SK-N-SH treated with all-trans-retinoic acid at 6 μM for 48 hours (cell line): ENCODE results near the gene PIP4K2C.

Experiments
- ATAC-seq: fragments of 200-7000 bp; cut with Tn5 transposase; 3 replicates; pipeline ENCODE4 v1.9.1; 2020; ENCODE audit warnings: mild to moderate bottlenecking, moderate library complexity
- ARNTL ChIP-seq: fragments of 450-650 bp; formaldehyde crosslinking; IDR thresholded peaks from 2 replicates; pipeline ENCODE4 v1.5.0; 2020; ENCODE audit warnings: low read depth, mild to moderate bottlenecking, moderate library complexity, borderline replicate concordance
- CSDC2 ChIP-seq: fragments of 250-450 bp; sonication (Bioruptor Pico); IDR thresholded peaks from 2 replicates; pipeline ENCODE4 v1.5.0; 2020; ENCODE audit warnings: mild to moderate bottlenecking, moderate library complexity
- ESRRG ChIP-seq: fragments of 250-450 bp; sonication (Bioruptor Pico); IDR thresholded peaks from 2 replicates; pipeline ENCODE4 v1.6.1; 2021; ENCODE audit warnings: mild to moderate bottlenecking
- GLIS3 ChIP-seq: fragments of 250-450 bp; sonication (Bioruptor Pico); IDR thresholded peaks from 2 replicates; pipeline ENCODE4 v1.5.0; 2020; ENCODE audit warnings: mild to moderate bottlenecking, moderate library complexity
- ISL1 ChIP-seq: fragments of 250-450 bp; sonication (Bioruptor Pico); IDR thresholded peaks from 2 replicates; pipeline ENCODE4 v2.1.2; 2022; ENCODE audit warnings: mild to moderate bottlenecking, moderate library complexity
- OSR1 ChIP-seq: fragments of 250-450 bp; sonication (Bioruptor Pico); IDR thresholded peaks from 2 replicates; pipeline ENCODE4 v1.8.0; 2022; ENCODE audit warnings: moderate library complexity, mild to moderate bottlenecking, inconsistent platforms
- PATZ1 ChIP-seq: fragments of 250-450 bp; sonication (Bioruptor Pico); IDR thresholded peaks from 2 replicates; pipeline ENCODE4 v1.8.0; 2020; ENCODE audit warnings: mild to moderate bottlenecking, moderate library complexity, borderline replicate concordance
- PPARA ChIP-seq: fragments of 250-450 bp; sonication (Bioruptor Pico); IDR thresholded peaks from 2 replicates; pipeline ENCODE4 v1.5.0; 2020; ENCODE audit warnings: mild to moderate bottlenecking, borderline replicate concordance
- RARB ChIP-seq: fragments of 250-450 bp; sonication (Bioruptor Pico); IDR thresholded peaks from 2 replicates; pipeline ENCODE4 v1.8.0; 2021; ENCODE audit warnings: mild to moderate bottlenecking, moderate library complexity
- TCF4 ChIP-seq: fragments of 250-450 bp; sonication (Bioruptor Pico); IDR thresholded peaks from 2 replicates; pipeline ENCODE4 v1.8.0; 2021; ENCODE audit warnings: mild to moderate bottlenecking, moderate library complexity, borderline replicate concordance
- TOX ChIP-seq: fragments of 250-450 bp; sonication (Bioruptor Pico); IDR thresholded peaks from 2 replicates; pipeline ENCODE4 v1.8.0; 2021; ENCODE audit warnings: mild to moderate bottlenecking, moderate library complexity, borderline replicate concordance
- ZFP3 ChIP-seq: fragments of 250-450 bp; sonication (Bioruptor Pico); IDR thresholded peaks from 2 replicates; pipeline ENCODE4 v1.5.0; 2020; ENCODE audit warnings: mild to moderate bottlenecking, moderate library complexity
- ZFP30 ChIP-seq: fragments of 450-650 bp; formaldehyde crosslinking; IDR thresholded peaks from 2 replicates; pipeline ENCODE4 v1.5.0; 2022; ENCODE audit warnings: mild to moderate bottlenecking, moderate library complexity
- ZNF565 ChIP-seq: fragments of 450-650 bp; formaldehyde crosslinking; conservative IDR thresholded peaks from 2 replicates; pipeline ENCODE4 v1.5.0; 2020; ENCODE audit warnings: low read depth, mild to moderate bottlenecking, moderate library complexity
- ZNF70 ChIP-seq: fragments of 450-650 bp; formaldehyde crosslinking; IDR thresholded peaks from 2 replicates; pipeline ENCODE4 v1.5.0; 2020; ENCODE audit warnings: mild to moderate bottlenecking, moderate library complexity
- ZNF8 ChIP-seq: fragments of 450-650 bp; formaldehyde crosslinking; IDR thresholded peaks from 2 replicates; pipeline ENCODE4 v1.5.0; 2020; ENCODE audit warnings: mild to moderate bottlenecking, moderate library complexity
- TF ChIP-seq, protein P1 (sequence below): fragments of 250-450 bp; sonication (Bioruptor Pico); IDR thresholded peaks from 2 replicates; pipeline ENCODE4 v1.5.0; 2020; ENCODE audit warnings: mild to moderate bottlenecking, moderate library complexity
- TF ChIP-seq, protein P2 (sequence below): fragments of 250-450 bp; sonication (Bioruptor Pico); IDR thresholded peaks from 2 replicates; pipeline ENCODE4 v1.5.1; 2021; ENCODE audit warnings: mild to moderate bottlenecking, moderate library complexity
- TF ChIP-seq, protein P3 (sequence below): fragments of 250-450 bp; sonication (Bioruptor Pico); IDR thresholded peaks from 2 replicates; pipeline ENCODE4 v1.8.0; 2021; ENCODE audit warnings: low read depth, mild to moderate bottlenecking, moderate library complexity, borderline replicate concordance
- TF ChIP-seq, protein P4 (sequence below): fragments of 250-450 bp; sonication (Bioruptor Pico); IDR thresholded peaks from 2 replicates; pipeline ENCODE4 v1.5.1; 2020; ENCODE audit warnings: low read depth, mild to moderate bottlenecking, moderate library complexity

The PIP4K2C gene

DNA sequence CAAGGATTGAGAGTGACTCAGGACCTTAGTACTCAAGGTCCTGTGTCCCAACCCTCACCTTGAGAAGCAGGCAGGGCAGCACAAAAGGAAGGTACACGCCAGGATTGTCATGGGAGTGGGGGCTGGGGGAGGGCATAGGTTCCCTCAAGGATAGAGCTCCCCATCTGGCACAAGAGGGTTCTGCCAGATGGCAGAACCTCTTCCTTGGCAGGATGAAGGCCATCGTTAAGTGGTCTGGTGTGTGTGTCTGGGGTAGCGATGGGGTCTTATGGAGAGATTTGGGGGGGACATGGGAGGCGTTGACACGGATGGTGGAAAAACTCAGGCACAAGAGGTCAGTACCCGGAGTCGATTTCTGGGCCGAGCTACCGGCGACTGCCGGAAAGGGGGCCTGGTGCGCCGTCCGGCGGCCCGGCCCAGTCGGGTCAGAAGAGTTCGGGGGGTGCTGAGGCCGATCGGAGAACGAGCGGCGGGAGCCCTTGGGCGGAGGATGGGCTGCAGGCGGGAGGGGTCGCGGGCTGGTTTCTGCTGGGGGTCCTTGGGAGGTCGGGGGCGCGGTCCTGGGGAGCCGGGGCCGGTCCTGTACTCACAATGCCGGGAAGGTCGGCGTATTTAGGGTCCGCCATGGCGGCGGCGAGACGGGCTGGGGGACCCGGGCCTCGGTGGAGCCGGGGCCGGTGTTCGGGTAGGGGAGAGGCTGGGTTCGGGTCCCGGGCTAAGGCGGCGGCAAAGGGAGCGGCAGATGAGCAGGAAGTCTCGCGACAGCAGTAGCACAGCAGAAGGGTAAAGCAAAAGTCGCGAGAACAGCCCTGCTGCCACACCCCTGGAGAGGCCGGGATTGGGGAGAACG is 44.3 kb upstream of the PIP4K2C start, which contains the start of gene DCTN2:
DCTN2 (minus strand) TSS at position 755 of the 850 bp plus-strand sequence; CDS start at position 626, 129 bp downstream.
- peak; percentile 94 for ATAC-seq

DNA sequence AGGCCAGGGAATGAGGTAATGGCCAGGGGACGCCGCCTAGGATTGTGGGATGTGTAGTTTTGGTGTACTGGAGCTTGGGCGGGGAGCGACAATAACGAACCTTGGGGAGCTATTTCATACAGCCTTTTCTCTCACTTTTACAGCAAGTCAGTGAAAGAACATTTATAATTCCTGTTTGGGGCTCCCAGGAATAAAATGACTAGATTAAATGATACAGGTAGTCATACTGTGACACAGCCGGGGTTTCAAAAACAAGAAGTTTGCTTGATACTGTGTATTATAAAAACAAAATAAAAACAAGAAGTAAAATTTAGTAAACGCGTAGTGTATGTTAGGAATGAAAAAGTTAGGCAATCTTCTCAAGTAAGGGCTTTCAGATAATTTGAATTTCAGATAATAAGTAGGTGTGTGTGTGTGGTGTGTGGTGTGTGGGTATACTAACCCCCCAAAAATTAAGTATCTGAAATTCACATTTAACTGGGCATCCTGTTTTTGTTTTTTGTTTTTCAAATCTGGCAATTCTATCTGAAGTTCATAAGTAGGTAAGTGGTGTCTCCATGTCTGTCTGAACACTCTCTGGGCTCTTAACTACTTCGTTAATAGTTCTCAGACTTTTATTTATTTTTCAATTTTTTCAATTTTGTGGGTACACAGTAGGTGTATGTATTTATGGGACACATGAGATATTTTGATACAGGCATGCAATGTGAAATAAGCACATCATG is 43.5 kb upstream of the PIP4K2C start:
- TF ChIP-seq ZNF70 (CRISPR knock-in tag) (no peak), CSDC2 (CRISPR knock-in tag) (no peak), ISL1 (CRISPR knock-in tag) (no peak), PPARA (CRISPR knock-in tag) (no peak), ESRRG (CRISPR knock-in tag) (no peak), ZNF565 (CRISPR knock-in tag) (no peak), ZNF8 (CRISPR knock-in tag) (no peak), GLIS3 (no peak), ZFP30 (CRISPR knock-in tag) (no peak), ZFP3 (CRISPR knock-in tag) (no peak), TCF4 (CRISPR knock-in tag) (no peak), TOX (CRISPR knock-in tag) (no peak), ARNTL (CRISPR knock-in tag) (no peak), OSR1 (CRISPR knock-in tag) (no peak), RARB (CRISPR knock-in tag) (no peak)
- TF ChIP-seq, protein P1, sequence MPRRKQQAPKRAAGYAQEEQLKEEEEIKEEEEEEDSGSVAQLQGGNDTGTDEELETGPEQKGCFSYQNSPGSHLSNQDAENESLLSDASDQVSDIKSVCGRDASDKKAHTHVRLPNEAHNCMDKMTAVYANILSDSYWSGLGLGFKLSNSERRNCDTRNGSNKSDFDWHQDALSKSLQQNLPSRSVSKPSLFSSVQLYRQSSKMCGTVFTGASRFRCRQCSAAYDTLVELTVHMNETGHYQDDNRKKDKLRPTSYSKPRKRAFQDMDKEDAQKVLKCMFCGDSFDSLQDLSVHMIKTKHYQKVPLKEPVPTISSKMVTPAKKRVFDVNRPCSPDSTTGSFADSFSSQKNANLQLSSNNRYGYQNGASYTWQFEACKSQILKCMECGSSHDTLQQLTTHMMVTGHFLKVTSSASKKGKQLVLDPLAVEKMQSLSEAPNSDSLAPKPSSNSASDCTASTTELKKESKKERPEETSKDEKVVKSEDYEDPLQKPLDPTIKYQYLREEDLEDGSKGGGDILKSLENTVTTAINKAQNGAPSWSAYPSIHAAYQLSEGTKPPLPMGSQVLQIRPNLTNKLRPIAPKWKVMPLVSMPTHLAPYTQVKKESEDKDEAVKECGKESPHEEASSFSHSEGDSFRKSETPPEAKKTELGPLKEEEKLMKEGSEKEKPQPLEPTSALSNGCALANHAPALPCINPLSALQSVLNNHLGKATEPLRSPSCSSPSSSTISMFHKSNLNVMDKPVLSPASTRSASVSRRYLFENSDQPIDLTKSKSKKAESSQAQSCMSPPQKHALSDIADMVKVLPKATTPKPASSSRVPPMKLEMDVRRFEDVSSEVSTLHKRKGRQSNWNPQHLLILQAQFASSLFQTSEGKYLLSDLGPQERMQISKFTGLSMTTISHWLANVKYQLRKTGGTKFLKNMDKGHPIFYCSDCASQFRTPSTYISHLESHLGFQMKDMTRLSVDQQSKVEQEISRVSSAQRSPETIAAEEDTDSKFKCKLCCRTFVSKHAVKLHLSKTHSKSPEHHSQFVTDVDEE (CRISPR knock-in tag): no peak
- TF ChIP-seq, protein P2, sequence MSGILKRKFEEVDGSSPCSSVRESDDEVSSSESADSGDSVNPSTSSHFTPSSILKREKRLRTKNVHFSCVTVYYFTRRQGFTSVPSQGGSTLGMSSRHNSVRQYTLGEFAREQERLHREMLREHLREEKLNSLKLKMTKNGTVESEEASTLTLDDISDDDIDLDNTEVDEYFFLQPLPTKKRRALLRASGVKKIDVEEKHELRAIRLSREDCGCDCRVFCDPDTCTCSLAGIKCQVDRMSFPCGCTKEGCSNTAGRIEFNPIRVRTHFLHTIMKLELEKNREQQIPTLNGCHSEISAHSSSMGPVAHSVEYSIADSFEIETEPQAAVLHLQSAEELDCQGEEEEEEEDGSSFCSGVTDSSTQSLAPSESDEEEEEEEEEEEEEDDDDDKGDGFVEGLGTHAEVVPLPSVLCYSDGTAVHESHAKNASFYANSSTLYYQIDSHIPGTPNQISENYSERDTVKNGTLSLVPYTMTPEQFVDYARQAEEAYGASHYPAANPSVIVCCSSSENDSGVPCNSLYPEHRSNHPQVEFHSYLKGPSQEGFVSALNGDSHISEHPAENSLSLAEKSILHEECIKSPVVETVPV (CRISPR knock-in tag): no peak
- TF ChIP-seq, protein P3, sequence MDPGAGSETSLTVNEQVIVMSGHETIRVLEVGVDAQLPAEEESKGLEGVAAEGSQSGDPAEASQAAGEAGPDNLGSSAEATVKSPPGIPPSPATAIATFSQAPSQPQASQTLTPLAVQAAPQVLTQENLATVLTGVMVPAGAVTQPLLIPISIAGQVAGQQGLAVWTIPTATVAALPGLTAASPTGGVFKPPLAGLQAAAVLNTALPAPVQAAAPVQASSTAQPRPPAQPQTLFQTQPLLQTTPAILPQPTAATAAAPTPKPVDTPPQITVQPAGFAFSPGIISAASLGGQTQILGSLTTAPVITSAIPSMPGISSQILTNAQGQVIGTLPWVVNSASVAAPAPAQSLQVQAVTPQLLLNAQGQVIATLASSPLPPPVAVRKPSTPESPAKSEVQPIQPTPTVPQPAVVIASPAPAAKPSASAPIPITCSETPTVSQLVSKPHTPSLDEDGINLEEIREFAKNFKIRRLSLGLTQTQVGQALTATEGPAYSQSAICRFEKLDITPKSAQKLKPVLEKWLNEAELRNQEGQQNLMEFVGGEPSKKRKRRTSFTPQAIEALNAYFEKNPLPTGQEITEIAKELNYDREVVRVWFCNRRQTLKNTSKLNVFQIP (CRISPR knock-in tag): no peak
- TF ChIP-seq, all 23 proteins: peak for 0
- ATAC-seq: no peak

More for the DNA sequence above, 44.3 kb upstream of the PIP4K2C start, which contains the start of gene DCTN2:
- TF ChIP-seq, protein P1 (CRISPR knock-in tag): no peak
- TF ChIP-seq ZFP3 (CRISPR knock-in tag) (no peak), PATZ1 (CRISPR knock-in tag) (no peak), ISL1 (CRISPR knock-in tag) (no peak)
- TF ChIP-seq, protein P4, sequence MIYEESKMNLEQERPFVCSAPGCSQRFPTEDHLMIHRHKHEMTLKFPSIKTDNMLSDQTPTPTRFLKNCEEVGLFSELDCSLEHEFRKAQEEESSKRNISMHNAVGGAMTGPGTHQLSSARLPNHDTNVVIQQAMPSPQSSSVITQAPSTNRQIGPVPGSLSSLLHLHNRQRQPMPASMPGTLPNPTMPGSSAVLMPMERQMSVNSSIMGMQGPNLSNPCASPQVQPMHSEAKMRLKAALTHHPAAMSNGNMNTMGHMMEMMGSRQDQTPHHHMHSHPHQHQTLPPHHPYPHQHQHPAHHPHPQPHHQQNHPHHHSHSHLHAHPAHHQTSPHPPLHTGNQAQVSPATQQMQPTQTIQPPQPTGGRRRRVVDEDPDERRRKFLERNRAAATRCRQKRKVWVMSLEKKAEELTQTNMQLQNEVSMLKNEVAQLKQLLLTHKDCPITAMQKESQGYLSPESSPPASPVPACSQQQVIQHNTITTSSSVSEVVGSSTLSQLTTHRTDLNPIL (CRISPR knock-in tag): no peak
